Activated naive CD8-positive, alpha-beta T cell (primary cell): ENCODE data around the gene NELL1.

Experiments used
- H3K27ac Mint-ChIP-seq: one replicate; pipeline ENCODE4 v1.8.0; 2021; ENCODE audit warnings: mixed read lengths
- H3K27me3 Mint-ChIP-seq: one replicate; pipeline ENCODE4 v1.8.0; 2021; ENCODE audit warnings: mixed read lengths
- H3K36me3 Mint-ChIP-seq: one replicate; pipeline ENCODE4 v1.8.0; 2021; ENCODE audit warnings: mixed read lengths
- H3K4me1 Mint-ChIP-seq: one replicate; pipeline ENCODE4 v1.8.0; 2021; ENCODE audit warnings: low read depth, mixed read lengths
- H3K4me3 Mint-ChIP-seq: one replicate; pipeline ENCODE4 v1.8.0; 2021; ENCODE audit warnings: mild to moderate bottlenecking, mixed read lengths
- H3K9me3 Mint-ChIP-seq: one replicate; pipeline ENCODE4 v1.8.0; 2021; ENCODE audit warnings: low read depth, mixed read lengths

Gene NELL1

DNA sequence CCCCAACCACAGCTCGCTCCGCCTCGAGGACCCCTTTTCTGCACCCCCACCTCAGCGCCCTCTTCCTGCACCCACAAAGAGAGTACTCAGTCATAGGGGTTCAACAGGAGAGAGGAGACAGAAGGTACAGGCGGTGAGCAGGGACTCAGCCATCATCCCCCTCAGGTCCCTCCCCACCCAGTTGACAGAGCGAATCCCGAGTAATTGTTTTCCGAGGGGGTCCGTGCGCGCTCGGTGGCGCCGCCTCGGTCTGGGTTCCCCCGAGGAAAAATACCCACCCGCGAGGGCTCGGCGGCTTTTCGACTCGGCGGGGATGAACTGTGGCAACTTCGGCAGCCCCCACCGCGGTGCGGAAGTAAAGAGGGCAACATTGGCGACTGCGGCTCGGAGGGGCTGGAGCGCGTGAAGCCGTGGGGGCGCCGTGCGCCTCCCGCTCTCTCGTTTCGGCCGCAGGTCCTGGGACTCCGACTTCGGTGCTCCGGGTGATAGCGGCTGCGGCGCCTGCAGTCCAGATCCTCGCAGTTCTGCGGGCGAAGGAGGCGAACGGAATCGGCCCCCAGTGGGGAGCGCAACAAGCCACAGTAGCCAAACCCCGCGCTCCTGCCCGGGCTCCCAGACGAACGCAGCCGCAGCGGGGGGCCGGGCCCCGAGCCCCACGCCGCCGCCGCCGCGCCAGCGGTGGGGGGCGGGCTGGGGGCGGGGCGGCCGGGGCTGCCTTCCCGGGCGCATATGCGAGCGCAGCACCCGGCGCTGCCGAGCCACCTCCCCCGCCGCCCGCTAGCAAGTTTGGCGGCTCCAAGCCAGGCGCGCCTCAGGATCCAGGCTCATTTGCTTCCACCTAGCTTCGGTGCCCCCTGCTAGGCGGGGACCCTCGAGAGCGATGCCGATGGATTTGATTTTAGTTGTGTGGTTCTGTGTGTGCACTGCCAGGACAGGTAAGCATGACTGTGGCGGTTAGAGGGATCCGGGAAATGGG is at the start of gene NELL1:
TSS of gene NELL1 (plus strand) at position 743 of the 976 bp plus-strand sequence.
- no peaks in the 10 kb centered on the region for H3K9me3 Mint-ChIP-seq
- peaks cover 14% of the 10 kb centered on the region for H3K4me1 Mint-ChIP-seq
- peak within 1 kb of the TSS; percentile 40 for H3K4me3 Mint-ChIP-seq
- H3K27ac Mint-ChIP-seq, result no peak within 1 kb of the TSS
- peaks cover 59% of the 10 kb centered on the region for H3K27me3 Mint-ChIP-seq
- no peaks in the 10 kb centered on the region for H3K36me3 Mint-ChIP-seq

GRCh38 chr11:20620988-20621387 is 48.4 kb upstream of the NELL1 start:
- H3K27ac Mint-ChIP-seq, result no peak overlapping the region
- H3K27me3 Mint-ChIP-seq, result peaks cover 4% of the 10 kb centered on the region
- H3K4me3 Mint-ChIP-seq, result no peak overlapping the region
- no peaks in the 10 kb centered on the region for H3K9me3 Mint-ChIP-seq
- no peaks in the 10 kb centered on the region for H3K36me3 Mint-ChIP-seq
- H3K4me1 Mint-ChIP-seq, result no peaks in the 10 kb centered on the region

DNA sequence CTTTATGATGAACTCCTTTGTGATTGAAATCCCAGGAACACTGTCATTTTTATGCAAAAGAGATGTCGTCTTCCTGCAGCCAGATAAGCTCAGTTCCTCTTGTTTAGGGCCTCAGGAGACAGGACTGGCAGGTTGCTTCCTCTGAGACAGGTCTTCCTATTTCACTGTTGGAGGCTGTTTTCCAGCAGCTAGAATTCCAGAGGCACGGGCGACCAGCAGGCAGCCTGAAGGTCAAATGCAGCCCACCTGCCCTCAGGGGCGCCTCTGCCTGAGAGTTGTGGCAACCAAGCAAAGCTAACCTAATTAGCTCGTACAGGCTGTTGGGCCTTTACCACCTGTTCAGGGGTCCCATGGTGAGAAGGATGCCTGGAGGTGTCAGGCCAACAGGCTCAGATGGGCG is 47.7 kb upstream of the NELL1 start:
- Mint-ChIP-seq H3K27me3 (peaks cover 1% of the 10 kb centered on the region), H3K36me3 (no peaks in the 10 kb centered on the region), H3K4me3 (no peak overlapping the region), H3K27ac (no peak overlapping the region), H3K4me1 (no peaks in the 10 kb centered on the region), H3K9me3 (no peaks in the 10 kb centered on the region)

- no peaks in the 10 kb centered on the region for H3K4me1 Mint-ChIP-seq
These were observed 46.1 kb upstream of the NELL1 start for GRCh38 chr11:20623252-20623651.

GRCh38 chr11:20626279-20626678 is 43.1 kb upstream of the NELL1 start:
- Mint-ChIP-seq H3K9me3 (no peaks in the 10 kb centered on the region), H3K4me3 (no peak overlapping the region), H3K36me3 (no peaks in the 10 kb centered on the region), H3K27me3 (peaks cover 3% of the 10 kb centered on the region), H3K4me1 (no peaks in the 10 kb centered on the region), H3K27ac (no peak overlapping the region)

More at GRCh38 chr11:20623252-20623651, 46.1 kb upstream of the NELL1 start:
- no peaks in the 10 kb centered on the region for H3K9me3 Mint-ChIP-seq
- no peak overlapping the region for H3K4me3 Mint-ChIP-seq
- H3K36me3 Mint-ChIP-seq, result no peaks in the 10 kb centered on the region
- peaks cover 1% of the 10 kb centered on the region for H3K27me3 Mint-ChIP-seq
- no peak overlapping the region for H3K27ac Mint-ChIP-seq

GRCh38 chr11:20627026-20627425 is 42.4 kb upstream of the NELL1 start:
- no peaks in the 10 kb centered on the region for H3K4me1 Mint-ChIP-seq
- H3K36me3 Mint-ChIP-seq, result no peaks in the 10 kb centered on the region
- H3K9me3 Mint-ChIP-seq, result no peaks in the 10 kb centered on the region
- H3K27me3 Mint-ChIP-seq, result peaks cover 3% of the 10 kb centered on the region
- no peak overlapping the region for H3K4me3 Mint-ChIP-seq
- H3K27ac Mint-ChIP-seq, result no peak overlapping the region

GRCh38 chr11:20627701-20628100 is 41.7 kb upstream of the NELL1 start:
- no peak overlapping the region for H3K27ac Mint-ChIP-seq
- no peaks in the 10 kb centered on the region for H3K36me3 Mint-ChIP-seq
- no peaks in the 10 kb centered on the region for H3K9me3 Mint-ChIP-seq
- H3K4me3 Mint-ChIP-seq, result no peak overlapping the region
- peaks cover 3% of the 10 kb centered on the region for H3K27me3 Mint-ChIP-seq
- no peaks in the 10 kb centered on the region for H3K4me1 Mint-ChIP-seq

GRCh38 chr11:20631519-20632168 is 37.7 kb upstream of the NELL1 start:
- H3K36me3 Mint-ChIP-seq, result no peaks in the 10 kb centered on the region
- H3K27ac Mint-ChIP-seq, result no peak overlapping the region
- peaks cover 2% of the 10 kb centered on the region for H3K27me3 Mint-ChIP-seq
- H3K4me3 Mint-ChIP-seq, result no peak overlapping the region
- no peaks in the 10 kb centered on the region for H3K4me1 Mint-ChIP-seq
- H3K9me3 Mint-ChIP-seq, result no peaks in the 10 kb centered on the region

DNA sequence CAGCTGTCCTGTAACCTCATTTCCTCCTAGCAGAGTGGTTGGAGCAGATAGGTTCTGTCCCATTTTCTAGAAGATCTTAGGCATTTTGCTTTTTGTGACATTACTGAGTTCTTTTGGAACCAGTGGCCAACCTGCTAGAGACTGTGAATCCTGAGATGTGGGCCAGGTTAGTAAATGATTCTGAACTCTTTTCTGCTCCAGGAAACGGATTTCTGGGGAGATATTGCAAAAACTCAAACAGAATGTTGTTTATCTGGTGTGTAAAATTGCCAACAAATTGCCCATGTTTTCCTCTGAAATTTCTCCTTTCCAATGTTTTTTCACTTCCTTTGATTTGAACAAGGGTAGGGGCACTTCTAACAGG is 37.2 kb upstream of the NELL1 start:
- Mint-ChIP-seq H3K36me3 (no peaks in the 10 kb centered on the region), H3K9me3 (no peaks in the 10 kb centered on the region), H3K27me3 (peaks cover 2% of the 10 kb centered on the region), H3K4me3 (no peak overlapping the region), H3K27ac (no peak overlapping the region), H3K4me1 (no peaks in the 10 kb centered on the region)

GRCh38 chr11:20634044-20634443 is 35.3 kb upstream of the NELL1 start:
- no peak overlapping the region for H3K27ac Mint-ChIP-seq
- no peaks in the 10 kb centered on the region for H3K36me3 Mint-ChIP-seq
- no peaks in the 10 kb centered on the region for H3K9me3 Mint-ChIP-seq
- H3K4me1 Mint-ChIP-seq, result no peaks in the 10 kb centered on the region
- no peak overlapping the region for H3K4me3 Mint-ChIP-seq
- peaks cover 5% of the 10 kb centered on the region for H3K27me3 Mint-ChIP-seq

- H3K9me3 Mint-ChIP-seq, result no peaks in the 10 kb centered on the region
- no peak overlapping the region for H3K27ac Mint-ChIP-seq
- H3K36me3 Mint-ChIP-seq, result no peaks in the 10 kb centered on the region
- no peaks in the 10 kb centered on the region for H3K4me1 Mint-ChIP-seq
- H3K27me3 Mint-ChIP-seq, result peaks cover 5% of the 10 kb centered on the region
- H3K4me3 Mint-ChIP-seq, result no peak overlapping the region
These were observed 34.6 kb upstream of the NELL1 start for GRCh38 chr11:20634781-20635180.

GRCh38 chr11:20638074-20638473 is 31.3 kb upstream of the NELL1 start:
- no peak overlapping the region for H3K4me3 Mint-ChIP-seq
- no peaks in the 10 kb centered on the region for H3K36me3 Mint-ChIP-seq
- no peaks in the 10 kb centered on the region for H3K9me3 Mint-ChIP-seq
- H3K27me3 Mint-ChIP-seq, result peaks cover 5% of the 10 kb centered on the region
- H3K4me1 Mint-ChIP-seq, result no peaks in the 10 kb centered on the region
- H3K27ac Mint-ChIP-seq, result no peak overlapping the region

- Mint-ChIP-seq H3K4me3 (no peak overlapping the region), H3K9me3 (no peaks in the 10 kb centered on the region), H3K27me3 (peaks cover 5% of the 10 kb centered on the region), H3K27ac (no peak overlapping the region), H3K36me3 (no peaks in the 10 kb centered on the region), H3K4me1 (no peaks in the 10 kb centered on the region)
These were observed 29.7 kb upstream of the NELL1 start for GRCh38 chr11:20639688-20640087.

GRCh38 chr11:20640401-20640800 is 29.0 kb upstream of the NELL1 start:
- no peaks in the 10 kb centered on the region for H3K36me3 Mint-ChIP-seq
- no peak overlapping the region for H3K27ac Mint-ChIP-seq
- no peak overlapping the region for H3K4me3 Mint-ChIP-seq
- no peaks in the 10 kb centered on the region for H3K4me1 Mint-ChIP-seq
- peaks cover 7% of the 10 kb centered on the region for H3K27me3 Mint-ChIP-seq
- H3K9me3 Mint-ChIP-seq, result no peaks in the 10 kb centered on the region

DNA sequence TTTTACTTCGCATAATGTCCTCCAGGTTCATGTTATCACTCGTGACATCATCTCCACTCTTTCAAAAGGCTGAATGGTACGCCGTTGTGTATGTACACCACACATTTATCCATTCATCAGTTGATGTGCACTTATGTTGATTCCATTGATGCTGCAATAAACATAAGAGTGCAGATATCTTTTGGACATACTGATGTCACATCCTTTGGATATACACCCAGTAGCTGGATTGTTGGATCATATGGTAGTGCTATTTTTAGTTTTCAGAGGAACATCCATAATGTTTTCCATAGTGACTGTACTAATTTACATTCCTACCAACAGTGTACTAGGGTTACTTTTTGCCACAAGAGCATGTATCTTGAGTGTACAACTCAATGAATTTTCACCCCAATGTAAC is 25.0 kb upstream of the NELL1 start:
- no peaks in the 10 kb centered on the region for H3K4me1 Mint-ChIP-seq
- H3K27me3 Mint-ChIP-seq, result peaks cover 4% of the 10 kb centered on the region
- H3K36me3 Mint-ChIP-seq, result no peaks in the 10 kb centered on the region
- H3K27ac Mint-ChIP-seq, result no peak overlapping the region
- H3K4me3 Mint-ChIP-seq, result no peak overlapping the region
- H3K9me3 Mint-ChIP-seq, result no peaks in the 10 kb centered on the region
